Measurements from ENCODE around the gene DLG2.

DLG2 gene

DNA sequence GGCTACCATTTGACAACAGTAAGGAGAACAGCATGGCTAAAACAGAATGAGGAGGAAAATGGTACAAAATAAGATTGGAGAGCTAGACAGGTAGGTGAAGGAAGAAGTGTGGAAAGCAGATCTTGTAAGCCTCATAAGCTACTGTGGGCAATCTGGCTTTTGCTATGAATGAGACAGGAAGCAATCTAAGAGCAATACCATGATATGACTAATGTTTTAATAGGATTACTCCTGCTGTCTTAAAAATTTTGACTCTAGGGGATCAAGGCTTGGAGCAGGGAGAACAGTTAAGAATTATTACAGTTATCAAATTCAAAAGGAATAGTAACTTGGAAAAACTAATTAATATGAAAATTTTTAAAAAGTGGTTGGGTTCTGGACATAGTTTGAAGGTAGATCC lies 1174.9 kb downstream of the DLG2 start:
- no peak for DNase-seq (ENCODE audit: low read depth)

DNA sequence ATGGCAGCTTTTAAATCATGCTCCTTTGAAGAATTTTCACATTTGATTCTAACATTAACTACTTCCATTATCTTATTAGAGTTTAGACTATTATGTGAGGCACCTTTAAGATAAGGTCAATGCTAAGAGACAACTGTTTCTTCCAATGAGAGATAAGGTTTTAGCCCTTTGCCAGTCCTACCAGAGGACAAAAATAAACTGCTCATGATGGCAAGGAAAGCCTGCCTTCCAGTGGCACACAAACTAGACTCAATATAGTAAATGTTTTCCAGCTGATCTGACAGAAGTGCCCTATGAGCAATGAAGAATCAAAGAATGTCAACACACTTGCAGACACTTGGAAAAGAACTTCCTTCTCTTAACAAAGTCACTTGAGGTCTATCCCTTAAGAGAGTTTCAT lies 1188.6 kb downstream of the DLG2 start:
- no peak for DNase-seq (ENCODE audit: low read depth)

DNA sequence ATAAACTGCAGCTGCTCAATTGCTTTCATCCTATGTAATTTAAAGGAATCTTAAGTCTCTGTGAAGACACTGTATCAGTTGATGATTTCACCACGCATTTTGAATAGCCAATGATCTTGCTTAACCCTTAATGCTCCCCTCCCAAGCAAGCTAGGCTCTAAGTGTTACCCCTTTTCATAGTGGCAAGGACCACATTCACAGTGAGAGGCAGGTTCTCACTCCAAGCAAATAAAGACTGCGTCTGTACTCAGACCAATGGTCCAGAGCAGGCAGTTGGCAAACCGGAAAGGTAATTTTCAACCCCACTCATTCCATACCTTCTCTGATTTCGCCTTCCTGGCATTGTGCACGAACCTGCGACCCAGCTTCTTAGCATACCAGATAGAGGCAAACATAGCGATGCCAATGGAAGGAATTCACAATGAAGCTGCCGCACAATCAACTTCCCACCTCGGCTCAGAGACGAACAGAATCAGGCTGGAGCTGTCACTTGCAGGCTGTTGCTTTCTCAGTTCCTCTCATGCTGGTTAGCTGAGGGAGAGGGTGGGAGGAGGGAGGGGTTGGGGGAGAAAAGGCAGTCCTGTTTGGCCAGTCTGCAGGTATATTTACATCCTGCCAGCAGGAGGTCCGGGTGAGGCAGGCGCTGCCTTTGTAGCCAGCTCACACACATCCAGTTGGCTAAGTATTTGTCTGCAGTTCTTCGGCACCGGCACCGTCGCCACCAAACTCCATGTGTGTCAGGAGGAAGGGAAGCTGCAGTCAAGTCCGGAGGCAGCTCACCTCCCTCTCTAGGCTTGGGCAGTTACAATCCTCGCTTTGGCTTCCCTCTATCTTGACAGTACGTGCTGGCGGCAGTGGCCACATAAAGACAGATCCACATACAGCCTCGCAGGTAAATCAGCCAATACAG lies 1189.8 kb downstream of the DLG2 start:
- no peak for DNase-seq (ENCODE audit: low read depth)

DNA sequence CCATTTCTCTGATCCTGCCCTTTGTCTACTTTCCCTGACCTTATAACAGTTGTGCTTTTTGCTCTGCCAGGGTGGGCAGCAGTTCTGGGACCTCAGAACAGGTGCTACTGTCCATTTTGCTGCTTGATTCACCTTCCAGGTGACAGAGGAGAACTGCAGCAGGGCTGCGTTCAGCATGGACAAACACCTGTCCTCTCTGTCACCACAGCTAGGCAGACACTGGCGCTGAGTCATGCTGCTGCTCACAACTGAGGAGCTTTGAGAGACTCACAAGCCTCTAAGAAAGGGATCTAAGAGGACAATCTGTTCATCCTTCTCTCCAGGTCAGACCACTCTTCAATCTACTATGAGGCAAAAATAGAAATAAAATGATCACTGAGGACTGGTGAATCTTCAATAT lies 1196.5 kb downstream of the DLG2 start:
- DNase-seq (ENCODE audit: low read depth) = no peak

DNA sequence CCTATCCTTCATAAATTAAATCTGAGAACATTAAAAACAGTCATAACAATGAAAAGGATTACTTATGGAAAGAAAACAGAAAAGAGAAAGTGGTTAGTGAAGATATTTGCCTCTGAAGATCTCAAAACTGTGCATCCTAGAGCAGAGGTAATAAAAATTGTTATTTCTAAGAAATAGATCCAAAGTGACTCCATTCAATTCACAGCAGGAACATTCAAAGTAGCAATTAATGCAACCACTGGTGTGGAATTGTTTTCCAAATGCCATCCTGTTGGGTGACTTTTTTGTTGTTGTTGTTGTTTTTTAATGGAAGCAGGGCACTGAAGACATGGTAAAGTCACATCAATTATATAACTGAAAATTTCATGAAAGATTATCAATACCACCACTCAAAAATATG lies 1201.5 kb downstream of the DLG2 start:
- DNase-seq (ENCODE audit: low read depth) = no peak

DNA sequence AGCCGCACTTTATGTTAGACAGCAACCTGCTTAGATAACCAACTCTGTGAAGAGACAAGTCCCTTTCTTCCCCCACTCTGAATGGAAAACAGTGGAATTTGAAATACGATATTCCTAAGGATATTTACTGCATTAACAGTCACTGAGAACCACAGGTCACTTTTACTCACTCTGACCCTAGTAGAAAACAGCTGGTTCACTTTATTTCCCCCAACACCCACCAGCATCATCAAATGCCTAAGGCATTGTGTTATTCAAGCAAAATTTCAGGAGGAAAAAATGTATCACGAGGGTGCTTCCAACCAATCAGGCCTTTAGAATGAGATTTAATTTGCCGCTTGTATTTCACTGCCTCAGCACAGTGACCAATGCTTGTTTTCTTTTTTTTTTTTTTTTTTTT lies 1206.9 kb downstream of the DLG2 start:
- no peak for DNase-seq (ENCODE audit: low read depth)

DNA sequence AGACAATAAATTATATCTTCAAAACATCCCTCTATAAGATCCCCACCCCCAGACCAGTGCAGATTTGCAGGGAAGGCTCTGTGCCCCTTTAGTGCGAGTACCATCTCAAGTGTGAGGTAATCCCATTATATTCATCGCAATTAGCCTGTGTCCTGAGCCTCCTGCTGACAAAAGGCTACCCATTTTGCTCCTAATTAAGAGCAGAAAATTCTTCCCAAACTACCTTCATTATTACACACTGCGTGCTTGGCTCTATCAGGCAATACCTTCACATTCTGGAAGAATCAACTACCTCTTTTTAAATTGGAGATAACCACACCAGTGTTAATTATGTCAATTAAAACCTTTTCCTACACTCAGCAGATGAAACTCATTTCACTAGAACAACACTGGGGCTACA lies 1207.5 kb downstream of the DLG2 start:
- DNase-seq (ENCODE audit: low read depth) = no peak

DNA sequence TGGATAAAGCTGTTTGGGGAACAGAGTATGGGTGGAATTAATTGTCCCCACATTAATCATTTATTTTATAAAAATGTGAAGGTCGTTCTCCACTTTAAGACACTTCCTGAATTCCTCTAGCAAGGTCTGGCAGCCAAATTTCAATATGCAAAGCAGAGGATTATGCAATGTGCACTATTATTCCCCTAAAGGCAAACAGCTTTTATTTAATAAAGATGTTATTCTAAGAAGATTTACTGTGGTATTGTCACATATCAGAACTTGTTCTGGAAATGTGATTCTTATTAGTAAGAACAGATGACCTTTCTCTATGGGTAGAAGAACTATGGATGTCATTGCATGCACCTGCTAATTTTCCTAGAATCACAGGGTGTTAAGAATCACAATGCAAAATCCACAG lies 1212.2 kb downstream of the DLG2 start:
- DNase-seq (ENCODE audit: low read depth) = no peak

DNA sequence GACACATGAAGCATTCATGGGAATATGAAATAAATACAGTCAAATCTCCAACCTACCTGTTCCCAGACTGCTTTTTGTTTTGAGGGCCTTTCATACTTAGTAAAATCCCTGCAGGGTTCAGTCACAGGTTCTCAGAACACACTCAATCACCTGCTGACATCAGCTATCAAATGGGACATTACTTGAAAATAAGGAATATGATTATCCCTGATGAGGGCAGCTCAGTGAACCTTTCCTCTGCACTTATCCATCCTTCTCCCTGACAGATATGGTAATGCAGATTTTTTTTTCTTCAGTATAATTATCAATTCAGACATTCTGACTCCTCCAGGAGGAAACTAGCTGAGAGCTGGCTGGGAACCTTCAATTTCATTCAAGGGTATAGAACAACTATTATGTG lies 1213.6 kb downstream of the DLG2 start:
- no peak for DNase-seq (ENCODE audit: low read depth)

DNA sequence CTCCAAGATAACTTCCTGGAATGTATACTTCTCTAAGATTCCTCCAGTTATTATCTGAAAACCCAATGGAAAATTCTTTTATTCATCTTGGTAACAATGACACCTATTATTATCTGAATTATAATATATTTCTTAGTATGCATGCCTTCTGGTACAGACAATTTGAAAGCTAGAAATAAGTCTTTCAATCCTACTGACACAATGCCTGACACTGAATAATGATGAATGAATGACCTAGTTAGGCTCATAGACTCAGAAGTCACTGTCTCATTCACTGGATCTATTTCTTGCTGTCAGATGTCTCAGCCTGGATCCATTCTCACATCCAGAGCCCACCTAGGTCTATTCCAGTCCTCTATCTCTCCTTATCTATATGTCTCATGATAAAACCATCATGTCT lies 1214.3 kb downstream of the DLG2 start:
- no peak for DNase-seq (ENCODE audit: low read depth)

DNA sequence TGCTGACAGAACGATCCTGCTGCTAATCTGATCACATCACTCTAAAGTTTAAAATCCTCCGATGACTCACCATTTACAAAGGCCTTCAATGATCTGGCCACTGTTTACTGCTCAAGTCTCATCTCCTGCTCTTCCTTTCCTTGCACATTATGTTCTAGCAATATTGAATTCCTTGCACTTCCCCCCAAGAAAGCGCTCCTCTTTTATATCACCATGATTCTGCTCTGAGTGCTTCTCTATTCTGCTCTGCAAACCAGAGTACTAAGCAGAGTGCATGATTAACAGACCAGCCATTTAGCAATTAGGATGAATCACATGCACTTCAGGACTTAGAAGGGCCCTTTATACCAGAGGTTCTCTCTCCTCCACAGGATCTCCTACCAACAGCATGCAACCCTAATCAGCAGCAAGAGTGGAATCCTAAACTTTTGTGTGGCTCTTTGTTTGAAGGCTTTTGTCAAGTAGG lies 1218.2 kb downstream of the DLG2 start:
- DNase-seq (ENCODE audit: low read depth) = no peak

DNA sequence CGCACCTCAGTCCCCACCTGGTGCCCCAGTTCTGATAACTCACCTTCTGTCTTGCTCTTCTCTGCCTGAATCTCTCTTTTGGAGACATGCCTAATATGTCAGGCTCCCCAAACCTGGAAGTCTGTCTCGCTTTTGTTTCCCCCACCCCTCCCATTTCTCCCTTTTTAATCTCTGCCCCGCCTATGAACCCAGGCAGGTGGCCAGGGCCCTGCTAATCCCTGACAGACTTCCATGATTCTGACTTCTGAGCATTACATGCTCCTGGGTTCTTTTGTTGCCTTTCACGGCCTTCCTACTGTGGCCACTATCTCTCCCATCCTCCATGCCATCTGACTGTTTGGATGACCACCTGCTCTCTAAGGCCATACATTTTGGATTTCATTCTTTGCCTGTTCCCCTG lies 1220.1 kb downstream of the DLG2 start:
- no peak for DNase-seq (ENCODE audit: low read depth)

DNA sequence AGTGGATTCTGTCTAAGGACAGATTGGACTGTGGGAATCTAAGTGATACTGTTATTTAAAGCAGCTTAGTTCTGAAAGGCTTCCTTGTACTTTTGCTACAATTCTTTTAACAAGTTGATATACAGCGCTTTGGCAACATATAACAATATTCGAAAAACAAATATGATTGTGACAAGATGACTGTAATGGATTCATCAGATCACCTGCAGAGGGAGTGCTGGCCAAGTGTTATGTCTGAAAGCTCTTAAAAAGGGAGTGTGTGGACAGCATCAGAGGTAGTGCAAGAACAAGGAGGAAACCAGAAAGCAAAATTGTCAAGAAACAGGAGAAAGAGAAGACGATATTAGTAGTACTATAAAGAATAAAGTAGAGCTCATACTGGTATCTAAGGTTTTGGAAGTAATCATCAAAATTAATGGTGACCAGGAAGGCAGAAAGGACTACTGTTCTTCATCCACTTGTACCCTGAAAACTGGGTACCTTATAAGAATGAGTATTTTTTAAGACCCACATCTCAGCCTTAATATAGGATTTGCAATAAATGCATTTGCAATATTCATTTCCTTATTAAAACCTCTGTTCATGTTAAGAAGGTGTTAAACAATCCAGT lies 1229.0 kb downstream of the DLG2 start:
- no peak for DNase-seq (ENCODE audit: low read depth)

DNA sequence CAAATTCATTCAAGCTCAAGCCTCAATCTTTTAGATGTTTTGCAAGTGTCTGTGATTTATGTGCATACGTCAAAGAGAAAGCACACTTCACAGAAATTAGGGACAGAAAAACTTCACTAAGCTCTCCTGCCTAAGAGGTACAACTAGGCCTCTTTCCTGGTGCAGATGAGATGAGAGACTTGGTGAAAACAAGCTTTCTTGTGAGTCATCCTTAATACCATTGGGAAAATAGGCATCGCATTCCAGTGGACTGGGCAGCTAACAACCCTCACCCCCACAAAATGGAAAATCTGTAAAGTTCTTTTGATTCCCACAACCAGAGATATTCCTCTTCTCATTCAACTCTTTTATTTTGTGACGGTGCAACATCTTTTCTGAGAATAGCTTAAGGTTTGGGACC lies 1230.6 kb downstream of the DLG2 start:
- no peak for DNase-seq (ENCODE audit: low read depth)

DNA sequence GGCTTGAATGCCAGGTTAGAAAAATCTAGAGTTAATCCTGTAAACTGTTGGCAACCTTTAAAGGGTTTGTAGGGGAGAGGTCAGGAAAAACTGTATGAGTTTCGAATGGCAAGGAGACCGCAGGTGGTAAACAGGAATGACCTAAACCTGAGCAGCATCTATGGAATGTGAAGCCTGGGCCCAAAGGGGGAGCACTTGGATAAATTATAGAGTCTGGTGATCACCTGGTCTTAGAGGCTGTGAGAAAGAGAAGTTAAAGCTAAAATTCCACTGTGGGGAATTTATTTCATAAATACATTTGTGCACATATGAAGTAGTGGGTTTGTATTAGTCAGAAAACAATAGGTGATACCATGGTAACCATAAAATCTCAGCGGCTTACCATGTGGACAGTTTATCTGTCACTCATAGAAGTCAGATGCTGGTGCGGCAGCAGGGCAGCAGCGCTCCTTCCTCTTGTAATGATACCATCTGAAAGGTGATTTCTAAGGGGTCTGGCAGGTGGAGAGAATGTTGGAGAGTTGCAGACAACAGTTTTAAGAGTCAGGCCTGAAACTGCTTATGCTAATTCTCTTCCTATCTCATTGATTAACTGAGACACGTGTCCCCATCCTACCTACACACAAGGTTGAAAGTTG lies 1236.6 kb downstream of the DLG2 start:
- DNase-seq (ENCODE audit: low read depth) = no peak

DNA sequence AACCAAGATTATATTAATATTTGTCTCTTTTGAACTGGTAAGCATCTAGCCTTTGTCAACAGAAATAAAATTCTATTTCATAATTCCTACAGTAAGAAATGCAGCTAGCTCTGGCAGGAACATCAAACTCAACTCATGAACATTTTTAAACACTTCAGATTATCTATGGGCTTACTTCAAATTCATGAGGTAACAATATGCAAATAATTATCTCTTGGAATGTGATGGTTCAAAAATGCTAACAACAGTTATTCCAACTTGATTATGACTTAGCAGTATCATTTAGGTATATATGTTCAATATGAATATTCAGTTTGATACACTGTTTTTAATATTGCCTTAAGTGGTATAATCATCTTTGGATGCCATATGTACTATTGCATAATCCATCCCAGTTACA lies 1237.4 kb downstream of the DLG2 start:
- DNase-seq (ENCODE audit: low read depth) = no peak

DNA sequence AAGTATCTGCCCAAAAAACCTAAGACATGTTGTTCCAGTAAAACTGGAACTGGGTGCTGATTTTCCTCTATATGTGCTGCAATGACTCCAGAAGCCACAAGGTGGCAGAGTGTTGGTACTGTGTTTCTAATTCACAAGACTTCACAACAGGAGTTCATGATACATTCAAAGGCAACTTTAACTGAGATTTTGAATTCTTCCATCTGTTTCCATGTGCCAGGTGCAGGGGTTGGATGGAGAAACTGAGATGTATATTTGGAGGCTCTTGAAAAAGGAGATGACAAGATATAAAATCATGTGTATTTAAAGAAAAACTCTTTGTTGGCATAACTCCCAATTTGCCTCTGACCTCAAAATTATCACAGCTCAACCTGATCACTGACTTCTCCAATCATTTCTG lies 1242.4 kb downstream of the DLG2 start:
- no peak for DNase-seq (ENCODE audit: low read depth)

DNA sequence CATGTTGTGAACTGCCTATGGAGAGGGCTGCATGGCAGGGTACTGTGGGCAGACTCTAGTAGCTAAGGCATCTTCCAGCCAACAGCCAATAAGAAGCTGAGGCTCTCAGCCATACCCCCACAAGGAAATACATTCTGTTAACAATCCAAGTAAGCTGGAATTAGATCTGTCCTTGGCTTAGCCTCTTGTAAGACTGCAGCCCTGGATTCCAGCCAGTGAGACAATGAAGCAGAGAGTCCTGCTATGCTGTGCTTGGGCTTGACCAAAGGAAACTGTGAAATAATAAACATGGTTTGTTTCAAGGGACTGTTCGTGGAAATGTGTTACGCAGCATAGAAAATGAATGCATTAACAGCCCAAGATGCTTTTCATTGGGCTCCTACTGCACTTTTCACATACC lies 1243.6 kb downstream of the DLG2 start:
- DNase-seq (ENCODE audit: low read depth) = no peak

DNA sequence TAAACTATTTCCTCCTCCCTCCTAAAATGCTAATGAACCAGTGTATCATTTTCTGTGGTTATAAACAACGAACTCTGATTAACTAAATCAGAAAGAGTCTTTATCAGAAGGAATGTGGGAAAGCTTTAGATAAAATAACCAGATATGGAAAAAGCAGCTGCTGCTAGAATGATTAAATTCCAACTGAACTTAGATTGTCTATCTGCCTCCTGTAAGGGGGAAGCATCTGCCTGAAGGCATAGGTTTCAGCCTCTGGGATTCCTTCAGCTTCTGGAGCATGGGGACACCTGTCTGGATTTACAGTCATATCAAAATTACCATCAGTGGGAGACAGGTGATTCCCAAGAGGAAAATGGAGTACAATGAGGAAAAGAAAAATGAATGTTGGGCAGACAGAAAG lies 1245.5 kb downstream of the DLG2 start:
- no peak for DNase-seq (ENCODE audit: low read depth)

DNA sequence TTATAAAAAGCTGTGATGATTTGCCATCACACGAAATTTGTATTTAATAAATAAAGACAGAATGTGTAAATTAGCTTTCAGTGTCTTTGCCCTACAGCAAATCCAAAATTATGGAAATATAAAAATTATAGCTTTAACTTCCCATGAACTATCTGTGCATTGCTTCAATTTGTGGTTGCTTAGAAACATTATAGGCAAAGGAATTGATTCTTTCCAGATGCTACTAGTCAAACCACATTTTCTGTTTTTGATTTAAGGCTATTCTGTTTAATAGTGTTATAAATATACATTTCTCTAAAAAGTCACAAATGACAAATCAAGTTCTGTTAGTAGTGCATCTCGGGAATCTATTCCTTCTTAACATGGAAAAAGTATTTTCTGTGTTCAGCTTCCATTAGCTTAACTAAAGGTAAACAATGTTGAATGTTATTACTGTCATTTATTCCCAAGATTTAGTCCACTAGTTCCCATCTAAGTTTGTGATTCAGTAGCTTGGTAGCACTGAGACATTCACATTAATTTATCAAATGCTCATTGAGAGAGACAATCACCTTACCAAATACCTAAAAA lies 1254.7 kb downstream of the DLG2 start:
- DNase-seq (ENCODE audit: low read depth) = no peak

DNA sequence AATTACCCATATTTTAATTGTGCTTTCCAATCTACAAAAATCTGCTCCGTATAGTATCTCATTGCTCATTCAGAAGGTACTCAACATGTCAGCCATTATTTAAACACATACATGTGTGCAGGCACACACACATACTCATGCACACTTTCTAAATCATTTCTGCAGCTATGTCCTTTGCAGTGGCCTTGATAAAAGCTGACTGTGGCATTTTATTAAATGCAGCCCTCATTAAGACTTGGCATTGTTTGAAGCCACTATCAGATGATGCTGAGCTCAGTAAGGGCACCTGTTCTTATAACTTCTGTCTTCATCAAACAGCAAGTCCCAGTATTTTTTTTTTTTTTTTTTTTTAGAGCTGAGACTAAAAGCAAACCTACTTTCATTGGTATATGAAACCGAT lies 1269.1 kb downstream of the DLG2 start:
- DNase-seq (ENCODE audit: low read depth) = no peak

DNA sequence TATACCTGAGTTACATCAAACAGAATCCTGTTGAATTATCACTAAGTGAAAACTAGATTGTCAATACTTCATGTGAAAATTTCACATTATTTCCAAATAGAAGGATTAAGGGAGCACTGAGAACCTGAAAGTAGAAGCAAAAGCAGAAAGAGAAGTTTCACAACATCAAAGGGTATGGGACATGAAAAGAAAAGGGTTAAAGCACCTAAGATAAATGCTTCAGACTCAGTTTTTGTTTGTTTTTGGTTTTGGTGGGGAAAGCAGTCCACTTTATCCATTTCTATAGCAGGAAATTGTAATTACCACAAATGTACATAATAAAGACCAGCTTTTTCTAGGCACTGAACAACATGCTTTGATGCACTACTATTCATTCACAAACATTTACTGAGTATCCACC lies 1271.2 kb downstream of the DLG2 start:
- no peak for DNase-seq (ENCODE audit: low read depth)

DNA sequence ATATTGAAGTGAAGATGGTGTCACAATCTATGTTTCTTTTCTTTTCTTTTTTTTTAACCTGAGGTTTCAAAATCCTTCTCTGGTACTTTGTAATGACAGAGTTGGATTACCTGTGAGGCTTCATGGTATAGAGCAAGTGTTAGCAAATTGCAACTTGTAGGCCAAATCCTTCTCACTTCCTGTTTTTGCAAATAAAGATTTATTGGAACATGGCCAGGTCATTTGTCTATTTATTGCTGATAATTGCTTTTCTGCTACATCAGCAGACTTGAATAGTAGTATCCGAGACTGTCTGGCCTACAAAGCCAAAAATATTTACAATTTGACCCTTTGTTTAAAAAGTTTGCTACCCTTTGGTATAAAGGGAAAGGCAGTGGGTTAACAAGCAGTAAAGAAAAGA lies 1281.5 kb downstream of the DLG2 start:
- DNase-seq (ENCODE audit: low read depth) = no peak
